ENCODE measurements around the gene CNNM4.

The CNNM4 gene

GRCh38 chr2:96809216-96809882 is 48.6 kb downstream of the CNNM4 start:
- in situ Hi-C loops (cut with HindIII; ENCODE audit: low sequenced_read_pairs) = no loop called here

DNA sequence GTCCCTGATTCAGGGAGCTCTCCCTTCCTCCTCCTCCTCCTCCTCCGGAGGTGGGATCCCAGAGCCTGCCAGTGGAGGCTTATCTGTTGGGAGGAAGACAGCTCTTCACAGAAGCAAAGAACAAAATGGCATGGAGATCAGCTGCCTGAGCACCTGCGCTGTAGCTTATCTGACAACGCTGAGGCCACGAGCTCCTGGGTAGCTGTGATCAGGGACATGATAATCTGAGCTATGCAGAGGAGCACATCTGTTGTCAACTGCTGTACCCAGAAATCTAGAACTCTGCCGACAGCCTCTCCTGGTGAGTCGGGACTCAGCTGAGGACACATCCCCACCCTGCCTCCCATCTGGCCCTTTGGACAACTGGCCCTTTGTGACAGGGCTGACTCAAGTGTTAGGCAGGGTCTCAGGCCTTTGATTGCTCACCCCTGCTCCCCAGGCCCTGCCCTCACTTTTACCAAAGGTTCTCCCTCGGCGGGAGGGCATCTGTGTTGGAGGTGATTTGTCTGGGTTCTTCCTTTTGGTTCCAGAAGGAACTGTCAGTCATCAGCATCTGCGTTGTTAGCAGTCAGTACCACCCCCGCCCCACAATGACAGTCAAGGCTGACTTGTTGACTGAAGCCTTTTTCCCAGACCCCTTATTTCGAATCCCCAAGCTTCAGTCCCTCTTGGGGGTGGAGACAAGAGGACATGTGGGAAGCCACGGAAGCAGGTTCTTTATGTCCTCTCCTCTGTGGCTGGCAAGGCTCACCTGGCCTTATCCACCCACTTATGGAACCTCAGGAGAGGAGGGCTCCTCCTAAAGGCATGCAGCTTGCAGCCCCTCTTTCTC is 49.5 kb downstream of the CNNM4 start:
- in situ Hi-C loops (cut with HindIII; ENCODE audit: low sequenced_read_pairs) = loop anchor here (5.0 to 10.0 kb wide), 2 partner anchors 53 to 215 kb away; no protein-coding TSS in a partner anchor

- in situ Hi-C loops (cut with HindIII; ENCODE audit: low sequenced_read_pairs) = loop anchor here (5.0 to 10.0 kb wide), 2 partner anchors 53 to 216 kb away; no protein-coding TSS in a partner anchor
Measured at GRCh38 chr2:96810783-96811192, 50.1 kb downstream of the CNNM4 start.

GRCh38 chr2:96811917-96812316 is 51.2 kb downstream of the CNNM4 start:
- in situ Hi-C loops (cut with HindIII; ENCODE audit: low sequenced_read_pairs) = loop anchor here (5.0 to 10.0 kb wide), 2 partner anchors 55 to 217 kb away; no protein-coding TSS in a partner anchor

- in situ Hi-C loops (cut with HindIII; ENCODE audit: low sequenced_read_pairs) = loop anchor here (5.0 to 10.0 kb wide), 2 partner anchors 56 to 219 kb away; no protein-coding TSS in a partner anchor
Measured at GRCh38 chr2:96813656-96814055, 53.0 kb downstream of the CNNM4 start.

- in situ Hi-C loops (cut with HindIII; ENCODE audit: low sequenced_read_pairs) = loop anchor here (10.0 kb wide), 1 partner anchor 221 kb away; no protein-coding TSS in a partner anchor
Measured at GRCh38 chr2:96815326-96816126, 54.8 kb downstream of the CNNM4 start.

DNA sequence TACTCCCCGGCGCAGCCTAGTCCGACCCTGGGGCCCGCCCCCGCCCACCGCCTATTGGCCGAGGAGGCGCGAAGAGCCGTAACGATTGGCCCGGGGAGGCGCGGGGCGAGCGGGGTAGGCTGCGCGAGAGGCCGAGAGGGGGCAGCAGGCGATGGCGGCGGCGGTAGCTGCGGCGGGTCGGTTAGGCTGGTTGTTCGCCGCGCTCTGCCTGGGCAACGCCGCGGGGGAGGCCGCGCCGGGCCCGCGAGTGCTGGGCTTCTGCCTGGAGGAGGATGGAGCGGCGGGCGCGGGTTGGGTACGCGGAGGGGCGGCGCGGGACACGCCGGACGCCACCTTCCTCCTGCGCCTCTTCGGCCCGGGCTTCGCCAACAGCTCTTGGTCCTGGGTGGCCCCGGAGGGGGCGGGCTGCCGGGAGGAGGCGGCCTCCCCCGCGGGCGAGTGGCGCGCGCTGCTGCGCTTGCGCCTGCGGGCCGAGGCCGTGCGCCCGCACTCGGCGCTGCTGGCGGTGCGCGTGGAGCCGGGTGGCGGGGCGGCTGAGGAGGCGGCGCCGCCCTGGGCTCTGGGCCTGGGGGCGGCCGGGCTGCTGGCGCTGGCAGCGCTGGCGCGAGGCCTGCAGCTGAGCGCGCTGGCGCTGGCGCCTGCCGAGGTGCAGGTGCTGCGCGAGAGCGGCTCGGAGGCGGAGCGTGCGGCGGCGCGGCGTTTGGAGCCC is 55.6 kb downstream of the CNNM4 start, which contains the start of gene CNNM3:
CNNM3 (plus strand) TSS at position 142 of the 709 bp plus-strand sequence; CDS start at position 152, 10 bp downstream.
- in situ Hi-C loops (cut with HindIII; ENCODE audit: low sequenced_read_pairs) = loop anchor here (10.0 kb wide), 1 partner anchor 221 kb away; no protein-coding TSS in a partner anchor

DNA sequence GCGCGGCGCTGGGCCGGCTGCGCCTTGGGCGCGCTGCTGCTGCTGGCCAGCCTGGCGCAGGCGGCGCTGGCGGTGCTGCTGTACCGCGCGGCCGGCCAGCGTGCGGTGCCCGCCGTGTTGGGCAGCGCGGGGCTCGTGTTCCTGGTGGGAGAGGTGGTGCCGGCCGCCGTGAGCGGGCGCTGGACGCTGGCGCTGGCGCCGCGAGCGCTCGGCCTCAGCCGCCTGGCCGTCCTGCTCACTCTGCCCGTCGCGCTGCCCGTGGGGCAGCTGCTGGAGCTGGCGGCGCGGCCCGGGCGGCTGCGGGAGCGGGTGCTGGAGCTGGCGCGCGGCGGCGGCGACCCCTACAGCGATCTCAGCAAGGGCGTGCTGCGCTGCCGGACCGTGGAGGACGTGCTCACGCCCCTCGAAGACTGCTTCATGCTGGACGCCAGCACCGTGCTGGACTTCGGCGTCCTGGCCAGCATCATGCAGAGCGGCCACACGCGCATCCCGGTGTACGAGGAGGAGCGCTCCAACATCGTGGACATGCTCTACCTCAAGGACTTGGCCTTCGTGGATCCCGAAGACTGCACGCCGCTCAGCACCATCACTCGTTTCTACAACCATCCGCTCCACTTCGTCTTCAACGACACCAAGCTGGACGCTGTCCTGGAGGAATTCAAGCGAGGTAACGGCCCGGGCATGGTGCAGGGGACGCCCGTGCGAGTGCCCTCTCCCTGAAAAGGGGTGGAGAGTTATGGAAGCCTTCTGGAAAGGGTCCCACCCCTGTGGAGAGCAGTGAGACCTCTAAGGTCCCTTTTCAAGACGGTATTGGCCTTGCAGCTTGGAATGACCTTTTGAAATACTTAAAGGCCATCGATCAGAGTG is 56.4 kb downstream of the CNNM4 start:
- in situ Hi-C loops (cut with HindIII; ENCODE audit: low sequenced_read_pairs) = loop anchor here (10.0 kb wide), 1 partner anchor 222 kb away; no protein-coding TSS in a partner anchor

DNA sequence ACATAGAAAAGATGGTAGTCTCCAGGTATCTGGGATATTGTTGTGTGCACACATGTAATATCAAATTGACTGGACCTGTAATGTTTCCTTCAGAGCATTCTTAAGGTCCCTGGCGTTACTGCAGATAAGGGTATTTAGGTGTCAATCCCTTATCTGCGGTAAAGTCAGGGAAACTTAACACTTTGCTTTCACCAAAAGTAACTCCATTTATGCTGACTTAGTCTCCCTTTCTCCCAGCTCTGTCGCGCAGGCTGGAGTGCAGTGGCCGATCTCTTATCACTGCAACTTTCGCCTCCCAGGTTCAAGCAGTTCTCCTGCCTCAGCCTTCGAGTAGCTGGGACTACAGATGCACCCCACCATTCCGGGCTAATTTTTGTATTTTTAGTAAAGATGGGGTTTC is 57.2 kb downstream of the CNNM4 start:
- in situ Hi-C loops (cut with HindIII; ENCODE audit: low sequenced_read_pairs) = loop anchor here (10.0 kb wide), 1 partner anchor 223 kb away; no protein-coding TSS in a partner anchor

GRCh38 chr2:96819128-96819875 is 58.6 kb downstream of the CNNM4 start:
- in situ Hi-C loops (cut with HindIII; ENCODE audit: low sequenced_read_pairs) = loop anchor here (10.0 kb wide), 1 partner anchor 225 kb away; no protein-coding TSS in a partner anchor

- in situ Hi-C loops (cut with HindIII; ENCODE audit: low sequenced_read_pairs) = loop anchor here (10.0 kb wide), 1 partner anchor 225 kb away; no protein-coding TSS in a partner anchor
Measured at GRCh38 chr2:96819876-96820511, 59.3 kb downstream of the CNNM4 start.

DNA sequence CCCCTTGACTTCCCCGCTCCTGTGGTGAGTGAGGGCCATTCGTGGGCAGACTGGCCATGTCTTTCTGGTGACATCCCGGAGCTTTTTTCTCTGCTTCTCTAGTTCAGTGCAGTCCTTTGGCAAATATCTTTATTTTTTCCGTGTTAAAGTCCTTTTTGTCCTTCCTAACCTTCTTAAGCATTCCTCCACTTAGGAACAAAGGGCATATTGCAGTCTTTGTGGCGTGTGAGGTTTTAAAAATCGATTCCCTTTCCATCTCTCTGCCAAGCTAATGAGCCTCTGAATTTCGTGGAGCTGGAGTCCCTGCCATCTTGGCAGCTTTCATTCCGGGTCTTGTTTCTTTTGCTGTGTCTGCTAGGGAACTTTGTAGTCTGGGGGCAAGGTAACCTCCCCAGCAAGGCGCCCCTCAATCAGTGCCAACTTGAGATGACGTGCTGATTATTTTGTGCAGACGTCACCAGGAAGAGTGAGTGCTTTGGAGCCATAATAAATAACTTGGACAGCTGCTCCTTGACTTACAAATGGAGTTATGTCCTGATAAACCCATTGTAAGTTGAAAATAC is 60.5 kb downstream of the CNNM4 start:
- in situ Hi-C loops (cut with HindIII; ENCODE audit: low sequenced_read_pairs) = no loop called here

GRCh38 chr2:96822786-96823185 is 62.1 kb downstream of the CNNM4 start:
- in situ Hi-C loops (cut with HindIII; ENCODE audit: low sequenced_read_pairs) = no loop called here

- in situ Hi-C loops (cut with HindIII; ENCODE audit: low sequenced_read_pairs) = no loop called here
Measured at GRCh38 chr2:96823198-96823597, 62.5 kb downstream of the CNNM4 start.

DNA sequence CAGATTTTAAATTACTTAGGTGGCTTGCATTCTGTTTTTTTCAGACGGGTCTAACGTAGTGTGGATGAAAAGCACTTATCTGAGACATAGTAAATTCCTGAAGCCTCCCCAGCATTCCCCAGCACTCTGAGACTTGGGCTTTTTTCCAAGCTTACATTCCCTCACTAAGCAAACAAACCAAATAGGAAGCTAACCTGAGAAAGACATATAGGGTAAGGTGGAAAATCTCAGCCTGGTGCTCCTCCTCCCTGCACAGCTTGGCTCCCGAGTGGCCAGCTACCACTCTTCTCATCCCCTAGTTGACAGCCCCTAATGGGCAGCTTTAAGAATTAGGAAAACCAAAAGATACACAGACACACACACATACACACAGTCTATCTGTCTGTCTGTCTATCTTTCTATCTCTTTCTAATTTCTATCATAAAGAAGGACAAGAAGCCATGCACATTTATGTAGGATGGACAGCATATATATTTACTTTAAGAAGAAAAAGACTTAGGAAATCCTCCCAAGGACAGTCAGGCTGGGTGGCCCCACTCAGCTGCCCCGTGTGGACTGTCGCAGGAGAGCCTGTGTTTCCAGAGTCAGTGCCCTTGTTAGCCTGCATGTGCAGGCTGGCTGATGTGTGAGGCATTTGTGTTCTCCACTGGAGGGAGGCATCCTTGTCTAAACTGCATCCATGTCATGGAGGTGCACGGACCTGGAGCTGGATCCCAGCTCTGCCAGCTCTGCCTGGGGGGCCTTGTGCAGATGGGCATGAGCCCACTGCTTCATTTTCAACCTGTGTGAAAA is 63.6 kb downstream of the CNNM4 start:
- in situ Hi-C loops (cut with HindIII; ENCODE audit: low sequenced_read_pairs) = no loop called here

- in situ Hi-C loops (cut with HindIII; ENCODE audit: low sequenced_read_pairs) = no loop called here
Measured at GRCh38 chr2:96825057-96825456, 64.4 kb downstream of the CNNM4 start.
